KBM-7 (cell line): ENCODE results near the gene SBK3.

Source experiments
- DNase-seq: peaks from one replicate; pipeline ENCODE4 v3.0.0-alpha.2; 2015
- in situ Hi-C: fragments of 300-500 bp; cut with MboI; formaldehyde crosslinking; loops from 2 replicates; pipeline ENCODE4 v1.14.3; 2020; ENCODE audit warnings: low sequenced_read_pairs, low pct_unique_long_range_greater_than_20kb, mixed read lengths

SBK3 gene

DNA sequence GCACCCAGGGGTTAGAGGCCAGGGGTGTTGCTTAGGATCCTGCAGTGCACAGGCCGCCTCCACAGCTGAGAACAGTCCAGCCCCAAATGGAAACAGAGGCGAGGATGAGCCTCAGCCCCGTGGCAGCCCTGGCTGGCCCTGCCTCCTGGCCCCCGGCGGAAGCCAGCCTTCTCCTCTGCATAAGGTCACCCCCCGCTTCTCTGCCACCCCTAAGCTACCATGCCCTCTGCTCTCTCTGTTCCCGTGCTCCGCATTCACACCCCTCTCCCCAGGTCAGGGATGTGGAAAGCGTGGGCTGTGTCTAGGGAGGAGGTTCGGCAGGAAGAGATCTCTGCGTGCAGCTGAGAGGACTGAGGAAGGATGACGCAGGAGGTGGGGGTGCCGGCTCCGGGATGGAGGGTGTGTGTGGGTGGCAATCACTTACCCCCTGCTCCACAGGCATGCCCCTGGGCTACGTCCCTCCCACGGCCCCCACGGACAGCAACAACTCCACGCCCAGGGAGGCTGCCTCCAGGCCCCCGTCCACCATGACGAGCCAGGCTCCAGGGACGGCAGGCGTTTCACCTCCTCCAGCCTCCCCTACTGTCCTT is 51.1 kb downstream of the SBK3 start:
- DNase-seq = no peak
- in situ Hi-C loops = no loop called here

DNA sequence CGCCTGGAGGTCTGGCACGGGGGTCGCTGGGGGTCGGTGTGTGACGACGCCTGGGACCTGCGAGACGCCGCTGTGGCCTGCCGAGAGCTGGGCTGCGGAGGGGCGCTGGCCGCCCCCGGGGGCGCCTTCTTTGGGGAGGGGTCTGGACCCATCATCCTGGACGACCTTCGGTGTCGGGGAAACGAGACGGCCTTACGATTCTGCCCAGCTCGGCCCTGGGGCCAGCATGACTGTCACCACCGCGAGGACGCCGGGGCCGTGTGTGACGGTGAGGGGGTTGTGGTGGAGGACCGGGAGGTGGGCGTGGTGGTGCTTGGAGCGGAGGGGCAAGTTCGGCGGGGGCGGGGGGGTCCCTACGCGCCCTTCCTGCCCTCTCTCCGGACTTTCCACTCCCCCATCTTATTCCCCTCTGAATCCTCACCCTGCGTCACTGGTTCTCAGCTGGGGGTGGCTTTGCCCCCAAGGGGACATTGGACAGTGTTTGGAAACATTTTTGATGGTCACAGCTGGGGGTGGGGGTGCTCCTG is 51.6 kb downstream of the SBK3 start:
- no peak for DNase-seq
- in situ Hi-C loops = no loop called here

DNA sequence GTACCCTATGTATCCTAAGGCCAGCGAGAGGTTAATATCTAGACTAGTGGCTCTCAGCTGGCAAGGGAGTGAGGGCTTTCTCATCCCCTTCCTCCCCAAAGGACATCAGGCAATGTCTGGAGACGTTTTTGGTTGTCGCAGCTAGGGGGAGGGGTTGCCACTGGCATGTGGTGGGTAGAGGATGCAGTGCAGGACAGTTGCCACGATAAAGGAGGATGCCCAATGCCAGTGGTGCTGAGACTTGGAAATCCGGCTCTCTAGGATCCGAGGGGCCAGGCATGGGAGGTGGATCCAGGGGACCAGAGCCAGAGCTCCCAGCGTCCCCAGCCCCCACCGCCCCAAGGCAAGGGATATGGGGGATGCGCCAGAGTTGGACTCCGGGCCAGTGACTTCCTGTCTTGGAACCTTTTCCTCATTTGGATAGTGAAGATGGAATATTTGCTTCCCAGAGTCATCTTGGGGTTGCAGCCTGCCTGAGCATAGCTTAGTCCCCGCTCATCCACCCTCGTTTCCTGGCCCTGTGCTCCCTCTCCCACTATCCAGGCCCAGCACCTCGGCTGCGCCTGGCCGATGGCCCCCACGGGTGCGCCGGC is 52.2 kb downstream of the SBK3 start:
- DNase-seq = no peak
- in situ Hi-C loops = no loop called here

DNA sequence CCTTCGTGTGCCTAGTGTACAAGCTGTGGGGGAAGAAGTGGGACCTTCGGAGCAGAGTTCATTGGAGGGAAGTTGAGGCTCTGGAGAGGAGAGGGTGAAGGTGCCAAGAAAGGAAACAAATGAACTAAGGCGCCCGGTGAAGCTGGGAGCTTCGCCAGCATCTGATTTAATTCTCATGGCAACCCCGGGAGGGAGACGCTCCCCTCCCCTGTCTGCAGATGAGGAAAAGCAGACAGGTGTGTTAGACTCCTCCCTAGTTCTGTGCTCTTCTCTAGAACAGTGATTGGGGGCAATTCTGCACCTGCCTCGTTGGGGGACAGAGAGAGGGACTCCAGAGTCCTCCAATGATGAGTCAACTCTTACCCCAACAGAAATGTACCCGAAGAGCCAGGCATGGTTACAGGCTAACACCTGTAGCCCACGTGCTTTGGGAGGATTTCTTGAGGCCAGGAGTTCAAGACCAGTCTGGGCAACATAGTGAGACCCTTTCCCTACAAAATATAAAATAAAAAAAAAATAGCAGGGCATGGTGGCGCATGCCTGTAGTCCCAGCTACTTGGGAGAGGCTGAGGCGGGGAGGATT is 52.9 kb downstream of the SBK3 start:
- in situ Hi-C loops = no loop called here

DNA sequence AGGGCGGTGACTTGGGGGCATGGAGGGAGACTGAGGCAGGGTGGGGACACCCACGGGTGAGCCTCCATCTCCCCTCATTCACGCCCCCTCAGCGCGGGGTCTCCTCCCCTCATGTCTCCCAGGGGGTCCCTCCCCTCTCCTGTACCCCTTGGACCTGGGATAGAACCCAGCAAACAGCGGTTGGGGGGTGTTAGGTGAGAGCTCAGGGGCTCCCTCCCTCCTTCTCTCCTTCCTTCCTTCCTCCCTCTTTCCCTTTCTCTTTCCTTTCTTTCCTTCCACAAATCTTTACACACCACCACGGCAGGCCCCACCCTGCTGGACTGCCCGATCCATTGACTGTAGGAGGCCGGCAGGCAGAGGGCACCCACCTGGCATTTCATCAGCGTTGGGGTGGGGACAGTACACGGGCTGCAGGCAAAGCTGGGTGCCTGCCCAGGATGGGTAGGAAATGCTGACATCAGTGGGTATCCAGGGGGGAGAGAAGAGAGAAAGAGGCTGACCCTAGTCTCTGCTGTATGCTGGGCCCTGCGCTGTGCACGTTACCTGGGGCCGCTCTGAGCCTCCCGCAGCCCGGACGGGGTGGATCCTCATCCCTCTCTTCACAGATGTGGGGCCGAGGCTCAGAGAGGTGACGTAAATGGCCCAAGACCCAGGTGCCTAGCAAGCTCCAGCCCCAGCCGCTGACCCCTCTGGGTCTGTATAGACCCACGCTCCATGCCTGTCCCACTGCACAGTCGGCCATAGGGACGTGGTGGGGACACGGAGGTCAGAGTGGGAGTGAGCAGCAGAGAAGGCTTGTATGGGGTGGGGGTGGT is 53.6 kb downstream of the SBK3 start:
- in situ Hi-C loops = no loop called here
- no peak for DNase-seq

More for the DNA sequence above, 52.9 kb downstream of the SBK3 start:
- DNase-seq = no peak
